Esophagus mucosa (tissue), 1 donor: Measurements from ENCODE around the gene EHD3. TPM values are rescaled to one million over a fixed set of nuclear protein-coding genes. Genes with fewer than 3 reads are reported as not detected.
A peak's percentile ranks its signal among the peaks of the same experiment; 100 is the strongest.

ENCODE experiments used
- ATAC-seq: fragments of 200-7000 bp; cut with Tn5 transposase; one replicate; pipeline ENCODE4 v1.9.1; 2020
- total RNA-seq: library from RNA; stranded (reverse); gene quantifications from one replicate; pipeline ENCODE4 v1.2.4, GENCODE V29; 2023
- donor health status: DM: yes; HTN: yes; CAD: no.

The EHD3 gene
- total RNA-seq, 1 donor from 2014 or later: 43.4 TPM

- ATAC-seq: no peak
These were observed 3.5 kb downstream of the EHD3 start for GRCh38 chr2:31237348-31238017.

GRCh38 chr2:31238126-31238905, 4.4 kb downstream of the EHD3 start:
- no peak for ATAC-seq

- no peak for ATAC-seq
These were observed 5.1 kb downstream of the EHD3 start for GRCh38 chr2:31238906-31239592.

GRCh38 chr2:31239593-31240177, 5.7 kb downstream of the EHD3 start:
- ATAC-seq: peak; percentile 47

GRCh38 chr2:31240381-31241365, 6.7 kb downstream of the EHD3 start:
- no peak for ATAC-seq

GRCh38 chr2:31241625-31242270, 7.8 kb downstream of the EHD3 start:
- ATAC-seq: no peak

- ATAC-seq: no peak
These were observed 9.1 kb downstream of the EHD3 start for GRCh38 chr2:31243053-31243452.

- no peak for ATAC-seq
These were observed 10.1 kb downstream of the EHD3 start for GRCh38 chr2:31244101-31244500.

- ATAC-seq: no peak
These were observed 12.4 kb downstream of the EHD3 start for GRCh38 chr2:31246184-31246852.

- ATAC-seq: no peak
These were observed 13.8 kb downstream of the EHD3 start for GRCh38 chr2:31247711-31248110.

GRCh38 chr2:31248139-31248538, 14.2 kb downstream of the EHD3 start:
- ATAC-seq: no peak

- ATAC-seq: peak; percentile 70
These were observed 15.2 kb downstream of the EHD3 start for GRCh38 chr2:31249009-31249690.

- no peak for ATAC-seq
These were observed 17.1 kb downstream of the EHD3 start for GRCh38 chr2:31251018-31251417.

GRCh38 chr2:31251851-31252250, 17.9 kb downstream of the EHD3 start:
- ATAC-seq: no peak

- ATAC-seq: peak; percentile 59
These were observed 19.6 kb downstream of the EHD3 start for GRCh38 chr2:31253356-31254131.

- ATAC-seq: peak; percentile 42
These were observed 20.6 kb downstream of the EHD3 start for GRCh38 chr2:31254237-31255203.

- peak; percentile 74 for ATAC-seq
These were observed 22.1 kb downstream of the EHD3 start for GRCh38 chr2:31255911-31256571.
